ENCODE results near the gene OSBPL6. TPM values are rescaled to one million over a fixed set of nuclear protein-coding genes. Genes with fewer than 3 reads are reported as not detected.

The OSBPL6 gene
- total and polyA plus RNA-seq, 2 of the 13 experiments (the other 11 are each of a cell fraction or from before 2014, with no cell fraction given), result 0.03 to 0.11 TPM

DNA sequence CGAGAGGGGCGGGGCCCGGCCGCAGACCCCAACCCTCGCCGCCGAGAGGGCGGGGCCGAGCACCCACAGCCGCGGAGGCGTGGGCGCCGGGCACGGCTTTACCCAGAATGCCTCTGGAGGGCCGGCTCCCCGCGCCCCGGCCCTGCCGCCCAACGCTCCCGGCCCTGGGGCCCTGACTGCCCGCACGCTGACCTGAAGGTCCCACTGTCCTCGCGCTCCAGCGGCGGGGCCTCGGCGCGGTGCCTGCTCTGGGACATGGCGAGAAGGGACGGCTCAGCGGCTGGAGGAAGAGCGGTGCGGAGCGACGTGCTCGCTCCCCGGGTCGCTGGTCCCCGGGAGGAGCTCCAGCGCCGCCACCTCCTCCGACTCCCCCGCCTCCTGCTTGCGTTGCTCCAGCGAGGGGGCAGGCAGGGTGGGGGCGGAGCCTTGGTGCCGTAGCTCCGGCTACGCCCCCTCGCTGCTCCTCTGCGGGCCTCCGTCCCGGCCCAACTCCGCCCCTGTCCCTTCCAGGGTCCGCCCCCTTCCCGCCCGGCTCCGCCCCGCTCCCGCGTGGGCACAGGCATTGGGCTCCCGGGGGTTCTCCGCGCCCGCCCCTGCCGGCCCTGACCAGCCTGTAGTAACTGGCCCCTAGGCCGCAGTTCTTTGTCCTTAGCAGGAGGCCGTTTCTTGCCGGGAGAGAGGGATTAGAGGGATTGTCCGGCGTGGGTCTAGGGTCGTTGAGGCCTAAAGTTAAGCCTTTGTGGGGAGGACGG is 256.6 kb downstream of the OSBPL6 start, which contains the start of the genes PJVK and PRKRA (continued):
- TF ChIP-seq, protein P1, sequence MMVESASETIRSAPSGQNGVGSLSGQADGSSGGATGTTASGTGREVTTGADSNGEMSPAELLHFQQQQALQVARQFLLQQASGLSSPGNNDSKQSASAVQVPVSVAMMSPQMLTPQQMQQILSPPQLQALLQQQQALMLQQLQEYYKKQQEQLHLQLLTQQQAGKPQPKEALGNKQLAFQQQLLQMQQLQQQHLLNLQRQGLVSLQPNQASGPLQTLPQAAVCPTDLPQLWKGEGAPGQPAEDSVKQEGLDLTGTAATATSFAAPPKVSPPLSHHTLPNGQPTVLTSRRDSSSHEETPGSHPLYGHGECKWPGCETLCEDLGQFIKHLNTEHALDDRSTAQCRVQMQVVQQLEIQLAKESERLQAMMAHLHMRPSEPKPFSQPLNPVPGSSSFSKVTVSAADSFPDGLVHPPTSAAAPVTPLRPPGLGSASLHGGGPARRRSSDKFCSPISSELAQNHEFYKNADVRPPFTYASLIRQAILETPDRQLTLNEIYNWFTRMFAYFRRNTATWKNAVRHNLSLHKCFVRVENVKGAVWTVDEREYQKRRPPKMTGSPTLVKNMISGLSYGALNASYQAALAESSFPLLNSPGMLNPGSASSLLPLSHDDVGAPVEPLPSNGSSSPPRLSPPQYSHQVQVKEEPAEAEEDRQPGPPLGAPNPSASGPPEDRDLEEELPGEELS (CRISPR knock-in tag; IDR thresholded peaks at IDR 0.05), result 0 out of 2 replicates have a peak, but pooled peaks have one; percentile 43
- no peak for TF ChIP-seq FOSL1 (CRISPR knock-in tag; IDR thresholded peaks at IDR 0.05; ENCODE audit: borderline replicate concordance)
- TF ChIP-seq ETV5 (CRISPR knock-in tag; IDR thresholded peaks at IDR 0.05; ENCODE audit: borderline replicate concordance), result no peak; the same call in none of the 2 replicates
- no peak for TF ChIP-seq CCAR2 (optimal IDR thresholded peaks at IDR 0.05; ENCODE audit: low read depth, low read length)
- TF ChIP-seq, protein P2, sequence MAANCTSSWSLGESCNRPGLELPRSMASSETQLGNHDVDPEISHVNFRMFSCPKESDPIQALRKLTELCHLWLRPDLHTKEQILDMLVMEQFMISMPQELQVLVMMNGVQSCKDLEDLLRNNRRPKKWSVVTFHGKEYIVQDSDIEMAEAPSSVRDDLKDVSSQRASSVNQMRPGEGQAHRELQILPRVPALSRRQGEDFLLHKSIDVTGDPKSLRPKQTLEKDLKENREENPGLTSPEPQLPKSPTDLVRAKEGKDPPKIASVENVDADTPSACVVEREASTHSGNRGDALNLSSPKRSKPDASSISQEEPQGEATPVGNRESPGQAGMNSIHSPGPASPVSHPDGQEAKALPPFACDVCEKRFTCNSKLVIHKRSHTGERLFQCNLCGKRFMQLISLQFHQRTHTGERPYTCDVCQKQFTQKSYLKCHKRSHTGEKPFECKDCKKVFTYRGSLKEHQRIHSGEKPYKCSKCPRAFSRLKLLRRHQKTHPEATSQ (CRISPR knock-in tag; IDR thresholded peaks at IDR 0.05; ENCODE audit: borderline replicate concordance), result peak; percentile 23; the same call in 1 of the 2 replicates
- peak; percentile 86; the same call in 1 of the 2 replicates for TF ChIP-seq AKAP8 (CRISPR knock-in tag; IDR thresholded peaks at IDR 0.05)
- TF ChIP-seq RAD21 (CRISPR knock-in tag; IDR thresholded peaks at IDR 0.05), result peak; percentile 80
- peak; percentile 43; the same call in 1 of the 2 replicates for TF ChIP-seq SOX5 (CRISPR knock-in tag; IDR thresholded peaks at IDR 0.05; ENCODE audit: borderline replicate concordance)
- TF ChIP-seq, protein P3, sequence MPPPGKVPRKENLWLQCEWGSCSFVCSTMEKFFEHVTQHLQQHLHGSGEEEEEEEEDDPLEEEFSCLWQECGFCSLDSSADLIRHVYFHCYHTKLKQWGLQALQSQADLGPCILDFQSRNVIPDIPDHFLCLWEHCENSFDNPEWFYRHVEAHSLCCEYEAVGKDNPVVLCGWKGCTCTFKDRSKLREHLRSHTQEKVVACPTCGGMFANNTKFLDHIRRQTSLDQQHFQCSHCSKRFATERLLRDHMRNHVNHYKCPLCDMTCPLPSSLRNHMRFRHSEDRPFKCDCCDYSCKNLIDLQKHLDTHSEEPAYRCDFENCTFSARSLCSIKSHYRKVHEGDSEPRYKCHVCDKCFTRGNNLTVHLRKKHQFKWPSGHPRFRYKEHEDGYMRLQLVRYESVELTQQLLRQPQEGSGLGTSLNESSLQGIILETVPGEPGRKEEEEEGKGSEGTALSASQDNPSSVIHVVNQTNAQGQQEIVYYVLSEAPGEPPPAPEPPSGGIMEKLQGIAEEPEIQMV (CRISPR knock-in tag; IDR thresholded peaks at IDR 0.05; ENCODE audit: low read depth), result no peak; the same call in 1 of the 2 replicates
- TF ChIP-seq GTF2F1 (IDR thresholded peaks at IDR 0.05; ENCODE audit: low read length), result no peak; the same call in 1 of the 2 replicates
- TF ChIP-seq, protein P4, sequence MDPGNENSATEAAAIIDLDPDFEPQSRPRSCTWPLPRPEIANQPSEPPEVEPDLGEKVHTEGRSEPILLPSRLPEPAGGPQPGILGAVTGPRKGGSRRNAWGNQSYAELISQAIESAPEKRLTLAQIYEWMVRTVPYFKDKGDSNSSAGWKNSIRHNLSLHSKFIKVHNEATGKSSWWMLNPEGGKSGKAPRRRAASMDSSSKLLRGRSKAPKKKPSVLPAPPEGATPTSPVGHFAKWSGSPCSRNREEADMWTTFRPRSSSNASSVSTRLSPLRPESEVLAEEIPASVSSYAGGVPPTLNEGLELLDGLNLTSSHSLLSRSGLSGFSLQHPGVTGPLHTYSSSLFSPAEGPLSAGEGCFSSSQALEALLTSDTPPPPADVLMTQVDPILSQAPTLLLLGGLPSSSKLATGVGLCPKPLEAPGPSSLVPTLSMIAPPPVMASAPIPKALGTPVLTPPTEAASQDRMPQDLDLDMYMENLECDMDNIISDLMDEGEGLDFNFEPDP (CRISPR knock-in tag; conservative IDR thresholded peaks at IDR 0.05), result no peak
- TF ChIP-seq, protein P5, sequence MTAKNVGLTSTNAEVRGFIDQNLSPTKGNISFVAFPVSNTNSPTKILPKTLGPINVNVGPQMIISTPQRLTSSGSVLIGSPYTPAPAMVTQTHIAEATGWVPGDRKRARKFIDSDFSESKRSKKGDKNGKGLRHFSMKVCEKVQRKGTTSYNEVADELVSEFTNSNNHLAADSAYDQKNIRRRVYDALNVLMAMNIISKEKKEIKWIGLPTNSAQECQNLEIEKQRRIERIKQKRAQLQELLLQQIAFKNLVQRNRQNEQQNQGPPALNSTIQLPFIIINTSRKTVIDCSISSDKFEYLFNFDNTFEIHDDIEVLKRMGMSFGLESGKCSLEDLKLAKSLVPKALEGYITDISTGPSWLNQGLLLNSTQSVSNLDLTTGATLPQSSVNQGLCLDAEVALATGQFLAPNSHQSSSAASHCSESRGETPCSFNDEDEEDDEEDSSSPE (CRISPR knock-in tag; IDR thresholded peaks at IDR 0.05), result peak; percentile 77
- TF ChIP-seq ETV6 (CRISPR knock-in tag; conservative IDR thresholded peaks at IDR 0.05), result peak; percentile 89
- no peak for TF ChIP-seq CENPX (CRISPR knock-in tag; IDR thresholded peaks at IDR 0.05)
- TF ChIP-seq, protein P6, sequence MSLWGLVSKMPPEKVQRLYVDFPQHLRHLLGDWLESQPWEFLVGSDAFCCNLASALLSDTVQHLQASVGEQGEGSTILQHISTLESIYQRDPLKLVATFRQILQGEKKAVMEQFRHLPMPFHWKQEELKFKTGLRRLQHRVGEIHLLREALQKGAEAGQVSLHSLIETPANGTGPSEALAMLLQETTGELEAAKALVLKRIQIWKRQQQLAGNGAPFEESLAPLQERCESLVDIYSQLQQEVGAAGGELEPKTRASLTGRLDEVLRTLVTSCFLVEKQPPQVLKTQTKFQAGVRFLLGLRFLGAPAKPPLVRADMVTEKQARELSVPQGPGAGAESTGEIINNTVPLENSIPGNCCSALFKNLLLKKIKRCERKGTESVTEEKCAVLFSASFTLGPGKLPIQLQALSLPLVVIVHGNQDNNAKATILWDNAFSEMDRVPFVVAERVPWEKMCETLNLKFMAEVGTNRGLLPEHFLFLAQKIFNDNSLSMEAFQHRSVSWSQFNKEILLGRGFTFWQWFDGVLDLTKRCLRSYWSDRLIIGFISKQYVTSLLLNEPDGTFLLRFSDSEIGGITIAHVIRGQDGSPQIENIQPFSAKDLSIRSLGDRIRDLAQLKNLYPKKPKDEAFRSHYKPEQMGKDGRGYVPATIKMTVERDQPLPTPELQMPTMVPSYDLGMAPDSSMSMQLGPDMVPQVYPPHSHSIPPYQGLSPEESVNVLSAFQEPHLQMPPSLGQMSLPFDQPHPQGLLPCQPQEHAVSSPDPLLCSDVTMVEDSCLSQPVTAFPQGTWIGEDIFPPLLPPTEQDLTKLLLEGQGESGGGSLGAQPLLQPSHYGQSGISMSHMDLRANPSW (CRISPR knock-in tag; IDR thresholded peaks at IDR 0.05; ENCODE audit: borderline replicate concordance), result peak; percentile 10; the same call in 1 of the 2 replicates
- peak; percentile 78 for TF ChIP-seq ZBTB38 (CRISPR knock-in tag; IDR thresholded peaks at IDR 0.05)
- TF ChIP-seq GATAD2A (CRISPR knock-in tag; IDR thresholded peaks at IDR 0.05), result peak; percentile 80
- no peak for TF ChIP-seq SRSF4 (IDR thresholded peaks at IDR 0.05; ENCODE audit: low read depth, low read length, poor library complexity, severe bottlenecking)
